ENCODE measurements around the gene PAQR5. TPM values are rescaled to one million over a fixed set of nuclear protein-coding genes. Genes with fewer than 3 reads are reported as not detected.
A peak's percentile ranks its signal among the peaks of the same experiment; 100 is the strongest.
"Not testable (repeated sequence)": the region's sequence is repeated elsewhere in the genome, so short reads cannot be mapped to it uniquely, and the experiment has no call there.

PAQR5 gene
- total RNA-seq, 4 donors from 2014 or later = 4.2 to 16.4 (median 6.8) TPM

- peak in 1 of 2 donors; percentile 50 for DNase-seq (ENCODE audit: low spot score in 2 of 2)
- no peak overlapping the region for H3K4me3 ChIP-seq (ENCODE audit: low read depth, poor library complexity, severe bottlenecking)
- intact Hi-C loops (cut with DNase I; ENCODE audit: low total_unique reads) = no loop called here
- 84 to 91% methylated on average over 8 of the region's 8 CpGs for WGBS, 2 donors
- TF ChIP-seq POLR2A (IDR thresholded peaks at IDR 0.05) (no peak), CTCF (IDR thresholded peaks at IDR 0.05) (no peak)
These were observed 78.7 kb downstream of the PAQR5 start for GRCh38 chr15:69377216-69377970.

GRCh38 chr15:69380100-69380725 lies 81.5 kb downstream of the PAQR5 start:
- intact Hi-C loops (cut with DNase I; ENCODE audit: low total_unique reads) = no loop called here
- TF ChIP-seq CTCF (IDR thresholded peaks at IDR 0.05) (no peak), POLR2A (IDR thresholded peaks at IDR 0.05) (no peak)
- no peak for DNase-seq (ENCODE audit: low spot score in 2 of 2)

GRCh38 chr15:69380726-69381105 lies 82.0 kb downstream of the PAQR5 start:
- WGBS, 2 donors = 90 to 95% methylated on average over 10 of the region's 10 CpGs
- H3K4me3 ChIP-seq (ENCODE audit: low read depth, poor library complexity, severe bottlenecking) = no peak overlapping the region
- intact Hi-C loops (cut with DNase I; ENCODE audit: low total_unique reads) = no loop called here
- DNase-seq (ENCODE audit: low spot score in 2 of 2) = no peak
- TF ChIP-seq CTCF (IDR thresholded peaks at IDR 0.05) = no peak
- TF ChIP-seq POLR2A (IDR thresholded peaks at IDR 0.05) = no peak

More at GRCh38 chr15:69380100-69380725, 81.5 kb downstream of the PAQR5 start:
- WGBS, 2 donors = 72 to 73% methylated on average over 9 of the region's 9 CpGs
- H3K4me3 ChIP-seq (ENCODE audit: low read depth, poor library complexity, severe bottlenecking) = no peak overlapping the region

GRCh38 chr15:69382176-69382575 lies 83.5 kb downstream of the PAQR5 start:
- DNase-seq (ENCODE audit: low spot score in 2 of 2); intact Hi-C loops (cut with DNase I; ENCODE audit: low total_unique reads); H3K4me3 ChIP-seq (ENCODE audit: low read depth, poor library complexity, severe bottlenecking): not testable (repeated sequence)
- 93 to 94% methylated on average over 10 of the region's 10 CpGs for WGBS, 2 donors

GRCh38 chr15:69384066-69384465 lies 85.4 kb downstream of the PAQR5 start:
- H3K4me3 ChIP-seq (ENCODE audit: low read depth, poor library complexity, severe bottlenecking); intact Hi-C loops (cut with DNase I; ENCODE audit: low total_unique reads); DNase-seq (ENCODE audit: low spot score in 2 of 2): not testable (repeated sequence)
- 94 to 96% methylated on average over 11 to 14 of the region's 18 CpGs for WGBS, 2 donors

- intact Hi-C loops (cut with DNase I; ENCODE audit: low total_unique reads) = no loop called here
- WGBS, 2 donors = 92% methylated on average over 12 of the region's 12 CpGs
- DNase-seq (ENCODE audit: low spot score in 2 of 2) = no peak
- H3K4me3 ChIP-seq (ENCODE audit: low read depth, poor library complexity, severe bottlenecking) = no peak overlapping the region
- TF ChIP-seq CTCF (IDR thresholded peaks at IDR 0.05) (no peak), POLR2A (IDR thresholded peaks at IDR 0.05) (no peak)
These were observed 86.2 kb downstream of the PAQR5 start for GRCh38 chr15:69384626-69385598.

Measured in lower leg skin (tissue), 4 donors.